GM18520 (cell line): Measurements from ENCODE around the gene BCAS3.
"Not testable (repeated sequence)": the region's sequence is repeated elsewhere in the genome, so short reads cannot be mapped to it uniquely, and the experiment has no call there.

Experiments used
- ATAC-seq: cut with Tn5 transposase; IDR thresholded peaks from one replicate; pipeline ENCODE4 v1.9.1; 2021; ENCODE audit not compliant: unreplicated experiment

Gene BCAS3

GRCh38 chr17:61431594-61432311 lies 754.1 kb downstream of the BCAS3 start:
- no peak for ATAC-seq

GRCh38 chr17:61436273-61436672 lies 758.6 kb downstream of the BCAS3 start:
- no peak for ATAC-seq

GRCh38 chr17:61436995-61437704 lies 759.5 kb downstream of the BCAS3 start:
- ATAC-seq = no peak

- ATAC-seq = peak; percentile 97
Observed at GRCh38 chr17:61440697-61441096, 763.0 kb downstream of the BCAS3 start.

GRCh38 chr17:61441507-61441906 lies 763.9 kb downstream of the BCAS3 start:
- not testable (repeated sequence) for ATAC-seq

GRCh38 chr17:61442136-61442775 lies 764.6 kb downstream of the BCAS3 start:
- ATAC-seq = no peak
